NCI-H524 treated with DMSO at 0.1 percent for 48 hours (cell line): ENCODE data around the gene TNNT3.
"Not testable (repeated sequence)": the region's sequence is repeated elsewhere in the genome, so short reads cannot be mapped to it uniquely, and the experiment has no call there.

Experiments used
- DNase-seq: peaks from one replicate; lab custom pipeline; 2025; lab: John Stamatoyannopoulos, UW

TNNT3 gene

DNA sequence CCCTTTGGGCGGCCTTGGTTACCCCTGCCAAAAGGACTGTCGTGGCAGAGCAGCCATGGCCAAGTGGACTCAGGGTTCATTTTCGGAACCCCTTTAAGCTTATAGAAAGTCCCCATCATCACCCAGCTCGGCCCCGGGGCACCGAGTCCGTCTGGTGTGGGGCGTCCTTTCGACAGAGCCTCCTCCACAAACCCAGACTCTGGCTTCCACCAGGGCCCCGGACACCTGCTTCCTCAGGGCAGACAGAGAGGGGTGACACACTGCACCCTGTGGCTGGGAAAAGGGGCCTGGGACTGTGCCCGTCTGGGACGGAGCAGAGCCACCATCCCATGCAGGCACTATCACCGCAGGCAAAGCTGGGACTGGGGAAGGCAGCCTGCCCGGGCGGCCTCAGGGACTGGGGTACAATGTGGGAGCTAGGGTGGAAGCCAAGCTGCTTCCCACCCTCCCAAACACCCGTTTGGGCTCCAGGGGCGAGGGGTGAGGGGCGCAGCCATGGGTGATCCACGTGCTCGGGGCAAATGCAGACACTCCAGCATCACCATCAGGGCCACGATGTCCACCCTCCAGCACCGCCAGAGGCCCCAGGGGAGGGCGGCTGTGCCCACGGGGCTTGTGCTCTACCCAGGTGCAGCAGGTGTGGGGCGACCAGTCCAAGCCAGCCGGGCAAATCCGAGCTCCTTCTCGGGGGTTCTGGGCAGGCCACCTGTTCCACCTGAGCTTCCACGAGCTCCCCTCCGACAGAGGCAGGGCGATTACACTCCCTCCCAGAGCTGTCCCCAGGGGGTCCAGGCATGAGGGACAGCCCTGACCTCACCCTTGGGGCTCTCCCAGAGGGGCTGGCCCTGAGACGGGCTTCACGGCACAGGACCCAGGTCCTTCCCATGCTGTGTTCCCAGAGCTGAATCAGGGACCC, 15.9 kb downstream of the TNNT3 start:
- DNase-seq = no peak

DNA sequence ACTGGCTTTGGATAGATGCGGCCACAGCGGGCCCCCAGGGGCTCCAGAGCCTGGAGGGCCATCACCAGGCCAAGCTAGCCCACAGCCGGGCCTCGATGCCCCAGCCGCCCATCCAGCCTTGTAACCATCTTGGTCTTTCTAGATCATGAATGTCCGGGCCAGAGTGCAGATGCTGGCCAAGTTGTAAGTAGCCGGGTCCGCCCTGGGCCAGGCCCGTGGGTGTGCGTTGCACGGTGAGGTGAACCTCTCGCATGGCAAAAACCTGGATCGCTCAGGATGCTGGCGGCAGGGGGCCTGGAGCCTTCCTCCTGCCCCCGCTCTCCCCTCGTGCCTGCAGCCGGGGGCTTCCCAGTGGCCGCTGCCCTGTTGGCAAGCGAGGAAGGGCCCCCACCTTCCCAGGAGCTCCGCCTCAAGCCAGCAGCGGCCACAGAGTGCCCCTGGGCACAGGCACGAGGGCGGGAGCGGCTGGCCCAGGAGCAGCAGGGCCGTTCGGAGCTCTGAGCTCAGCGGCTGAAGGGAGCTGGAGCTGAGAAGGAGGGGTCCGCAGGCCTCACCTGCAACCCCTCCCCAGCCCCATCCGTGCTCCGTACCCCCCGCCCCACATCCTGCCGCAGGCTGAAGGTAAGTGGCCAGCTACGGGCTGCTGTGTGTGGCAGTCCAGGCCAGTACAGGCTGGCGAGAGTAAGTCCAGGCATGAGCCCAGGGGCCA, 16.7 kb downstream of the TNNT3 start:
- no peak for DNase-seq

DNA sequence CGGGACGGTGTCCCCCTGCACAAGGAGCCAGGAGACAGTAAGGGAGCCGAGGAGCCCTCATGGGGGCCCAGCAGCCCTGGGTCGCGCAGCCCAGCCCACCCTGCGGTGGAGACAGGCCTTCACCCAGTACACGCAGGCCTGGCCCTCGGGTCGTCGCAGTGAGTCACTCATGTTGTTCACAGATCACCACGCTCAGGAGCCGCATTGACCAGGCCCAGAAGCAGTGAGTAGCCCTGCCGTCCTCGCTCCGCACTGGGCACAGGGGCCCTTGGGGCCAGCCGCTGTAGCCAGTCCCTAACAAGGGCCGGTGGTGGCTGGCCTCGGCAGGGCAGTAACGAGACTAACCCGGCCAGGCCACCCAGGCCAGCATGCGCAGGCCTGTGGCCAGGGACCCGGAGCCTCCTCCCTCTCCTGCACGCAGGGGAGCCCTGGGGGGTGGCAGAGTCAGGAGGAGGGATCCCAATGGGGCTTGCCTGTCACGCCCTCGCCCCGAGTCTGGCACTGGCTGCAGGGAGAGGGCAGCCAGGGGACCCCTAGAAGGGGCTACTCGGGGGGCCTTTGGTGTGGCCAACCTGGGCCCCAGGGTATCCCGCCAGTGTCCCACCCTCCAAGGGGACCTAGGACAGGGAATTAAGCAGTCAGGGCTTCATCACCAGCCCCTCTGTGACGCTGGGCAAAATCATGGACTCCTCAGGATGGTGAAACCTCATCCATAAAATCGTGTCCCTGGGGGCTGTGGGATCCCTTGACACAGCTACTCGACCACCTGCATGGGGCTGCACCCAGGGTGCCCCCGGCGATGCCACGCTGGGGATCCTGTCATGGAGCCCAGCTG, 17.5 kb downstream of the TNNT3 start:
- no peak for DNase-seq

DNA sequence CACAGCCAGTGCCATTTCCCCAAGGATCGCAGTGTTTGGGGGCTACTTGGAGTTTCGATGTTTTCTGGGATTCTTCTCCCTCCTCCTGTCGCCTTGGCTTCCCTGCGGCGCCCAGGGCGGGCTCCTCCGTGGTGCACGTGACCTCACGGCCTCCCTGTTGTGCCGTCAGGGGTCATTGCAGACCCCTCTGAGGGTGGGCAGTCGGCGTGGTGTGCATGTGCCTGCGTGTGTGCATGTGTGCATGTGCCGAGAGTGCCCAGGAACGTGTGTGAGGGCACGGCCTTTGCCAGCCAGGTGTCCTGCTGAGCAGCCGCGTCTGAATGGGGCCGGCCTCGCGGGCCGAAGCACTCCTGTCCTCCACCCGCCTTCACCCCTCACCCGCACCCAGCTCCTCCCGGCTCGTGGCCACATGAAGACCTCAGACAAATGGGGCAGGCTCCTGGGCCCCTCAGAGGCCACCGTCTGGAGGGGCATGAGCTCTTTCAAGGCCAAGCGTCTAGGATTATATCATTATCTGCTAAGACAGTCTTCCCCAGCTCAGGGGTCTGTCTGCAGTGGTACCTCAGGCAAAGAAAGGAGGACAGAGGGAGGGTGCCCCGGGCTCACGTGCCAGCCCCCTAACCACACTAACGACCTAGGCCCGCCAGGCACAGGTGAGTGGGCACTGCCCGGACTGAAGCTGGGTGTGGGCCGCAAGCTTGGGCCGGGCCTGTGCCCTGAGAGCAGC, 18.3 kb downstream of the TNNT3 start:
- no peak for DNase-seq

DNA sequence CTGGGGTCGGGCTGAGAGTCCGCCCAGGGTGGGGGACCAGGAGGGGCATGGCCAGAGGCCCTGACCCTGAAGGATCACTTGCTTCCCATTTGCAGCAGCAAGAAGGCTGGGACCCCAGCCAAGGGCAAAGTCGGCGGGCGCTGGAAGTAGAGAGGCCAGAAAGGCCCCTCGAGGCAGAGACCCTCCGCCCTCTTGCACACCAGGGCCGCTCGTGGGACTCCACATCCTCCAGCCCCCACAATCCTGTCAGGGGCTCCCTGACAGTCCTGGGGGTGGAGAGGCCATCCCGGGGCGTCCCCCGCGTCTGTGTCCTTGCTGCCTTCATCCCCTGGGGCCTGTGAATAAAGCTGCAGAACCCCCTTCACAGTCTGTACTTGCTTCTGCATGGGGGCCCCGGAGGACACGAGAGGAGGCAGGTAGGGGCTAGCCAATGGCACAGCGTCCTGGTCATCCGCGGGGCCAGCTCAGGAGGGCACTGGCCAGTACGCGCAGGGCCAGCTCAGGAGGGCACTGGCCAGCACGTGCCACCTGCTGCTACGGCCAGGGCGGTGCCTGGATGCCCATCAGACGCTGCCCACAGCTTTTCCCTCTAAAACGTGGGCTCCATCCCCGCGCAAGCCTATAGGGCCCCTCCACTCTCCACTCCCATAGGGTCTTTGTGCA, 19.0 kb downstream of the TNNT3 start:
- DNase-seq = no peak

DNA sequence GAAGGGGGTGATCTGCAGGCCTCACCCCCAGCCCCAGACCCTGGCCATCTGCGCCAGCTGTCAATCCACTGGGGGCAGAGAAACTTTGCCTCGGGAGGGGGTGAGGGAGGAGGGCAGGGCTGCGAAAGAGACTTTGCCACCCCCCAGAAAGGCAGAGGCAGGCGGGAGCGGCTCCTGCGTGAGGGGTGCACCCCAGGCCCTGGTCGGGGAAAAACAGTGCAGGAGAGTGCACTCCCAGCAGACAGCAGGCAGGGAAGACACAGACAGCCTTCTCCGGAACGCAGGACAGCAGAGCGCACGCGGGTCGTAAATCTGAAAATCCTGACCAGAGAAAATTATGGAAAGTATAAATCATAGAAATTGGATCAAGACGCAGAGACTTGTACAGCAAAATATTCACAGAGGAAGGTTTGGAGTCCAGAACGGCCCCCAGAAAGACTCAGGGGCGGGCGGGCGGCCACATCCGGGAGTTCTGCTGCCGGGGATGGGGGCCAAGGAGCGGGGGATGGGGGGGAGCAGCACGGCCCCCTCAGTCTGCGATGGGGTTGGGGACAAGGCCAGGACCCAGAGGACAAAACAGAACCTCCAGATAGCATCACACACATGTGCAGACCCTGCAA, 19.6 kb downstream of the TNNT3 start:
- DNase-seq = no peak

DNA sequence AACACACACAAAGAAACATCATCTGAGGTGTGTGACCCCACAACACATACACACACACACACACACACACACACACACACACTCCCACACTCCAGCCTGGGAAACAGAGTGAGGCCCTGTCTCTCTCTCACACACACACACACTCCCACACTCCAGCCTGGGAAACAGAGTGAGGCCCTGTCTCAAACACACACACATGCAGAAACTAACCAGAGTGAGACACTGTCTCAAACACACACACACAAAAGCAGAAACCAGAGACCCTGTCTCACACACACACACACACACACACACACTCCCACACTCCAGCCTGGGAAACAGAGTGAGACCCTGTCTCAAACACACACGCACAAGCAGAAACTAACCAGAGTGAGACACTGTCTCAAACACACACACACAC, 20.3 kb downstream of the TNNT3 start:
- not testable (repeated sequence) for DNase-seq

DNA sequence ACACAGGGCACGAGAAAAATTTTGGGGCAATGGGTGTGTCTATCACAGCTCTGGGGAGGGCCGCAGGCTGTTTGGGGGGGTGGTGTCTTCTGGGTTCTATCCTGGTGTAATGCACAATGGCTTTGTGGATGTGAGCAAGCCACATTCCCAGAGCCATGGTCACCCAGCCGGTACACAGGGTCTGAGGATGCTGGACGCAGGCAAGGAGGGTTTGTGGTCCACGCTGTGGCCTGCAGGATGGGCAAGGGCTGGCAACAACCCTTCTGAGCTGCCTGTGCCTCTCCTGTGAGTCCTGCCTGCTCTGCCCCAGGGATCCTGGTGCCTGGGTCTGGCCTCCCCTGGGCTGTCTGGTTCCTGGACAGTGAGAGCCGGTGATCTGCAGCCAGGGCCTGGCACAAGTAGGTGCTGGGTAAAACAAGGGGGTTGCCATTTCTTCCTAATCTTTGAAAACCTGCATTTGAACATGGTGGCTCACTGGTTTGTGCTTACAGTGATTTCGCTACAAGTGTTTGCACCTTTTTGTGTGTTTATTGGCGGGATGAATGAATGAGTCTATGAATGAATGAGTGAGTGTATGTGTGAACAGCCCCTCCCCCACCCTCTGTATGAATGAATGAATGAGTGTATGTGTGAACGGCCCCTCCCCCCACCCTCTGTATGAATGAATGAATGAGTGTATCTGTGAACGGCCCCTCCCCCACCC, 23.2 kb downstream of the TNNT3 start:
- DNase-seq = no peak

DNA sequence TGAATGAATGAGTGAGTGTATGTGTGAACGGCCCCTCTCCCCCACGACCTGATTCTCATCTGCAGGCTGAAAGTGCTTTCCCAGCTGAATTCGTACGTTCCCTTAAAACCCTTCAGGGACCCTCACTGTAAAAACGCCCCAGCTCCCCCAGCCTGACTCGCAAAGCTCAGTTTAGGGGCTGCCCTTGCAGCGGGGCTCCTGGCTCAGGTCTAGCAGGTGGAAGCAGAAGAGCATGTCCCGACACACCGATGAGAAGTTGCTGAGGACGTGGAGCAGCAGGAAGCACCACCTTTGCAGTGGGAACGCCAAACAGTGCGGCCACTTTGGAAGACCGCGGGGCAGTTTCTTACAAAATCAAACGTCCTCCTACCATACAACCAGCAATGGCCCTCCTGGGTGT, 24.1 kb downstream of the TNNT3 start:
- no peak for DNase-seq

DNA sequence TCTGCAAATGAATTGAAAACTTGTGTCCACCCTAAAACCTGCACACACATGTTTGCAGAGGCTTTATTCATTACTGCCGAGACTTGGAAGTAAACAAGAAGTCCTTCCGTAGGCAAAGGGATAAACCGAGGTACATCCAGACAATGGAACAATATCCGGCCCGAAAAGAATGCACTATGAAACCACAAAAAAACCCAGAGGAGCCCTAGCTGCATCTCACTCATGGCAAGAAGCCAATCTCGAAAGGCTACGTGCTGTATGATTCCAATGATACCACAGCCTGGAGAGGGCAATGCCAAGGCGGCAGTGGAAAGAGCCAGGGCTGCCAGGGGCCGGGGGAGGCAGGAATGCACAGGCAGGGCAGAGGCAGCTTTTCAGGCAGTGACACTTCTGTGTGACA, 24.5 kb downstream of the TNNT3 start:
- DNase-seq = no peak

DNA sequence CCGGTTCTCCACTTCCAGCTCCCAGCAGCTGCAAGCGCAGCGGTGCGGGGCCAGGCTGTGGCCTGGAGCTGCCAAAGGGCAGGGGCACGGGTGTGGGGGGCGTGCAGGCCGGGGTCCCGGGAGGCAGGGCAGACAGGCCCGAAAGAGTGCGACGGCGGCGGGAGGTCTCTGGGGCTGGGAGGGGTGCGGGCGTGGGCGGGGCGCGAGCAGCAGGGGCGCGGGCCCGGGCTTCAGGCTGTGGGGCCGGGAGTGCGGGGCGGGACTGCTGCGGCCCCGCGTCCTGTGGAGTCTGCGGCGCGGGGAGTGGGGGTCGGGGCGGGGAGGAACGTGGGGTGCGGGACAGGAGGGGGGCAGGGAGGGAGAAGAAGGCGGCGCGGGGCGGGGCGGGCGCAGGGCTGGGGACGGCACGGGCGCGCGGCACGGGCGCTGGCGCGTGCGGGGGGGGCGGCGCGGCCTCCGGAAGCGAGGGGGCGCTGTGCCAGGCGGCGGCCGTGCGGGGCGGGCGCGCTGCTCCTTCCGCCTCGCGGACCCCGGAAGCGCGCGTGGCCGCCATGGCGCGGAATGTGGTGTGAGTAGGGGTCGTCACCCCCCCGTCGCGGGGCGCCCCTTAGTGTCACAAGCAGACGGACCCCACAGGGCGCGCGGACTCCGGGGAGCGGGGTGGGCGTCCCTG, 27.4 kb downstream of the TNNT3 start, which contains the start of gene MRPL23:
Gene MRPL23 (plus strand): TSS at position 521 of the 673 bp plus-strand sequence. CDS start 31 bp downstream, at position 552.
- no peak for DNase-seq

DNA sequence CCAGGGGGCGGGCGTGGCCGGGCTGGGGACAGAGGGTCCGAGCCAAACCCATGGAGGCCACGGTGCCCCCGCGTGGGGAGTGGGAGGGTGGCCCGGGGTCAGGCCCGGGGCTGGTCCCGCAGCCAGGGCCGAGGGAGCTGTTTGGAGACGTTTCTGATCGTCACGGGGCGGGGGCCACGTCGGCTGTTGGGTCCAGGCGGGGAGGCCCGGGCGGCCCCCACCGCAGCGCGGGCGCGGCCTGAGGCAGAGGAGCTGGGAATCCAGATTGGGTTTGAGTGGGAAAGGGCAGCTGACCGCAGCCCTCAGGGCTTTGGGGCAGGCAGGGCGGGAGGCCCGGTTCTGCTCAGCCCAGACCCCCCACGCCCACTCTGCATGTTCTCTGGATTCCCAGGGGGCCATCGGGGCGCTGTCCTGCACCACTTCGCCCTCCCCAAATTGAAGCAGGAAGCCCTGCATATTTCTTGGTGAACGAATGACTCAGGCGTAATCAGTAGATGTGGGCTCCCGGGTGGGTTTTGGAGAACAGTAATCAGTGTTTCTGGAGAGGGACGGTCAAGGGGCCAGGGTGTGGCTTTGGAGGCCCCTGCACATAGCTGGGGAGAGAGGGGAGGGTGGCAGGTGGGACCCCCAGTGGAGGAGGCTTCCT, 28.2 kb downstream of the TNNT3 start:
- no peak for DNase-seq

DNA sequence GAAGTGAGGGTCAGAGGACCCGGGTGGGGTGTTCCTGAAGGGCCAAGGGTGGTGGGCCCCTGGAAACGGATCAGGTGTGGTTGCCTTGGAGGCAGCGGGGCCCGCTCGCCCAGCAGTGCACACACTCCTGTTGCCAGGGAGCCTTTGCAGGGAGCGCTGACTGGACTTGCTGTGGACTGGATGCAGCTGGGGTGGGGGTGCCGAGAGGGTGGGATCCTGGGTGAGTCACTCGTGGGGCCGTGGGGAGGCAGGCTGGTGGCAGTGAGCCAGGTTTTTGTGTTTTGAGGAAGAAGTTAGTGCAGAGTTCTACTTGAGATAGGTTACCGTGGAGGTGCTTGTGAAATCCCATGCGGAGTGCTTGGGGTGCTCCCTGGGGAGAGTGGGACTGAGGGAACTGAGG, 28.9 kb downstream of the TNNT3 start:
- no peak for DNase-seq

DNA sequence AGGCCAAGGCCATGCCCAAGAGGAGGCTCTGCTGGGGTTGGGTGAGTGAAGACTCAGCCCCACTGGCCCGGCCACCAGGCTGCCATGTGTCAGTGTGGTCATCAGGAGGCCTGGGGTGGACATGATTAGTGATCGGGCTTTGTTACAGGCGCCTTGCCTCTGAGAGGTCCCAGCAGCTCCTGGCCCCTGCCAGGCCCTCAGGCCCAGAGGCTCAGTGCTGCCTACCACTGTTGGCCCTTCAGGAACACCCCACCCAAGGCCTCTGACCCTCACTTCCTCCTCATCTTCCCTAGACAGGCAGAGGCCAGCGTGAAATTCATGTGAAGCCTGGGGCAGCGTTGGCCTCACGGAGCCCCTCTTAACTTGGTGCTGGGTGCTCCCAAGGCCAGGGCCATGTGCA, 29.8 kb downstream of the TNNT3 start:
- DNase-seq = no peak

DNA sequence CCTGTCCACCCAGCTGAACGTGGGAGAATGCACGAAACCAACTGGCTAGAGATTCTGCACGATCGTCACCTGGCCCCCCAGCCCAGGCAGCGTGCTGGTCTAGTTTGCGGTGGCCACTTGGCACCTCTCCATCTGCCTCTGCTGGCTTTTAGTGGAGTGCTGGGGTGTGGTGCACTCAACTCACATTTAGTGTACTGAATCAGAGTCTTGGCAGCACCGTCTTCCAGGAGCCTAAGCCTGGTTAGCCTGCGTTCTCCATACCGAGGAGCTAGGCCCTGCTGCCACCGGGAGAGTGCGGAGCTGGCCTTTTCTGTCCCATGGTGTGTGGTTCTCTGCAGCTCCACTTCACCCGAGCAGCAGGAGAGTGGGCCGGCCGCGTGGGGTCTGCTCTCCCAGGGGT, 30.4 kb downstream of the TNNT3 start:
- no peak for DNase-seq

DNA sequence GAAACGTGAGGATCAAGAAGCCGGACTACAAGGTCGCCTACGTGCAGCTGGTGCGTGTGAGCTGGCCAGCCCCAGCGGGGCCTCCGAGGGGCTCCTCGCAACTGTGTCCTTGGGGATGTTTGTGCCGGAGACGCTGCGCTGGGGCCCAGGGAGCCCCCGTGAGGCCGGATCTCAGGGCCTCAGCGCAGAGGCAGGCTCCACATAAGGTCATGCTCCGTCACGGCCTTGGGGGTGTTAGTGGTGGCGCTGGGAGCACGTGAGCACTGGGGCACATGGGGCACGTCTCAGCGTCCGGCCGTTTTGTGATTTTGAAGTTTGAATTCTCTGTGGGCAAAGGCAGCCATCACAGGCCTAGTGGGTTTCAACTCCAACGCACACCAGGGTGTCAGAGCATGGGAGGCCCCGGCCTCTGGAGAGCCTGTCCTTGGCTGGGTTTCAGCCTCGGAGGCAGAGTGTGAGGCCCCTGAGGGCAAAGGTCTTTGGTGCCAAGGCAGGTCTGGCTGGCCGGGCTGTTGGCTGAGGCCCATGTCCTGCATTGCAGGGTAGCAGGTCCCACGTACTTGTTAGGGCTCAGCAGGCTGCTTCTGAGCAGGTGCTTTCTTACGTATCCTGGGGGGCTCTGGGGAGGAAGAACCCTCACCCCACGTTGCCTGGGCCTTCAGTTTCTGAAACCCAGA, 33.4 kb downstream of the TNNT3 start:
- DNase-seq = no peak

DNA sequence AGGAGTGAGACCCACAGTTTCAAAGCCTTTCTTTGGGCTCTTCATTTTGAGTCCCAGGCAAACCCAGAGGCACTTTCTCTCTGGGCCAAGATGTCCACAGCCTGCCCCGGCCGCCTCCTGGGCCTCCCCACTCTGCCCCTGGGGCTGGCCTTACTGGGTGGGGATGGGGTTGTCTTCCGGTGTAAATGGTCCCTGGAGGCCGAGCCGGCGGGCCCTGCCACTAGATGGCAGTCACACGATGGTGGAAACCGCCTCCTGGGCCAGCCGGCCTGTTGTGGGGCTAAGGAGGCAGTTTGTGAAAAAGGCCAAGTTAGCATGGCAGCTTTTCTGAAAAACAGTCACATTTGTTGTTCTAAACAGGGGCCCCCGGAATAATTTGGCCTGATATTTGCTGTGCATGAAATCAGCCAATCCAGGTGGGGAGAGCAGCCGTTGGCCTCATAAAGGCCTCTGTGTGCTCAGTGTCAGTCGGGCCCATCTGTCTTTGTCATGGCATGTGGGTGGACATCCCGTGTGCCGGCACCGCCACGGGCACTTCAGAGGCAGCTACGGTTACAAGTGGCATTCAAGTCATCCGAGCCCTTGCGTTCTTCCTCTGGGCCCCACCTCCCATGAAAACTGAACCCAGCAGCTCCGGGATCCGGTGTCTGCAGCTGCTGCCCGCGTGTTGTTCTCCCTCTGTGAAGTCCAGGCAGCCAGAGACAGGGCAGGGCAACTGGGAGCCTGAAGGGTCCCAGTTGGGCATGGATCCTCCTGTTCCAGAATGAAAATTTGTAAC, 34.2 kb downstream of the TNNT3 start:
- DNase-seq = no peak

DNA sequence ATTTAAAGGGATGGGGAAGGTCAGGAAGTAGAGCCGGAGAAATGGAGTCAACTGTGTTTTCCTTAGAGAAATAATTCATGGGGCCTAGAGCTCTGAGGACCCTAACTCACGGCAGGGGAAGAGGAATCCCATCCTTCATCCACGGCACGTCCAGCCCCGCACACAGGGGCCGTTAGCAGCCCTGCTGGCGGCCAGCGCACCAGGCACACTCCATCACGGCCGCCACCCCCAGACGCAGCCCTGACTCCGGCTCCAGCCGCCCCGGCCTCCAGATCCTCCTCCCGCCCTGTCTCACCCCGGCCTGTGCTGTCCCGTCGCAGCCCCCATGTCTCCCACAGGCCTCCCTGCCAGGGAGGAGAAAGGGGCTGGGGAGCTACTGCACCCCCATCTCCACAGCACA, 38.9 kb downstream of the TNNT3 start:
- no peak for DNase-seq
